CD4-positive, alpha-beta T cell treated with Interleukin-15 for 4 hours (primary cell): Measurements from ENCODE around the gene ACACA.

Source experiments
- DNase-seq: peaks from one replicate; pipeline ENCODE4 v3.0.0-alpha.2; 2020; ENCODE audit warnings: low spot score

The ACACA gene

DNA sequence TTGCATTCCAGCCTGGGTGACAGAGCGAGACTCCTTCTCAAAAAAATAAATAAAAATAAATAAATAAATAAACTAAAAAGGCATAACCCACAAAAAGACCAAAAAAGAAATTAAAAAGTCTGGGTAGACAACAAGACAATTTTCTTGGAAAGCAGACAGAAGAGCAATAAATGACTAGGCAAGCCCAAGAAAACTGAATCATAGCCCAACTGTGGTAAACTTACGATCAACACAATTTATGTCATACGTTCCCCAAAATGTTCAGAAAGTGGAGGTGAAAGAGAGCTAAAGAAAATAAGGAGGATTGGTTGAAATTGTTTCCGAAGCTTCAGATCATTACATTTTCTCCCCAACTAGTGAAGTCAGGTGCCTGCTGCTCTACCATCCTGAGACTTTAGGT is 62.1 kb downstream of the ACACA start:
- DNase-seq: no peak

DNA sequence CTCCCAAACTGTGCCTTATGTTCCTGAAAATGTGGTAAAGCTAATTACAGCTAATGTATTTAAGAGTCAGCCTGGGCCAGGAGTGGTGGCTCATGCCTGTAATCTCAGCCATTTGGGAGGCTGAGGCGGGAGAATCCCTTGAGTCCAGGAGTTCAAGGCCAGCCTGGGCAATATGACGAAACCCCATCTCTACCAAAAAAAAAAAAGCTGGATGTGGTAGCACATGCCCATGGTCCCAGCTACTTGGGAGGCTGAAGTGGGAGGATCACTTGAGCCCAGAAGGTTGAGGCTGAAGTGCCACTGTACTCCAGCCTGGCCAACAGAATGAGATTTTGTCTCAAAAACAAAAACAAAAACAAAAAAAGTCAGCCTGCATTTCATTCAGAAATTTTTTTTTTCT is 64.0 kb downstream of the ACACA start:
- DNase-seq: no peak

DNA sequence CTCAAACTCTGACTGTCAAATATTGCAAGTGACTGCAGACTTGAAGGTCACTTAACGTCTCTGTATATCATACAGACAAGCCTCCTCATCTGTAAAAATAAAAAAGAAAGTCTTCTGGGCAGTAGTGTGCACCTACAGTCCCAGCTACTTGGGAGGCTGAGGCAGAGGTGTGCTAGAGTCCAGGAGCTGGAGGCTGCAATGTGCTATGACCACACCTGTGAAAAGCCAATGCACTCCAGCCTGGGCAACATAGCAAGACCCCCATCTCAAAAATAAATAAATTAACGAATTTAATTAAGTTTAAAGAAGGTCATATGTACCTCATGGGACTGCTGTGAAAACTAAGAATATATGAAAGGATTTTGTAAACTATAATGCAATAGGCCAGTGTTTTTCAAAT is 65.8 kb downstream of the ACACA start:
- no peak for DNase-seq

DNA sequence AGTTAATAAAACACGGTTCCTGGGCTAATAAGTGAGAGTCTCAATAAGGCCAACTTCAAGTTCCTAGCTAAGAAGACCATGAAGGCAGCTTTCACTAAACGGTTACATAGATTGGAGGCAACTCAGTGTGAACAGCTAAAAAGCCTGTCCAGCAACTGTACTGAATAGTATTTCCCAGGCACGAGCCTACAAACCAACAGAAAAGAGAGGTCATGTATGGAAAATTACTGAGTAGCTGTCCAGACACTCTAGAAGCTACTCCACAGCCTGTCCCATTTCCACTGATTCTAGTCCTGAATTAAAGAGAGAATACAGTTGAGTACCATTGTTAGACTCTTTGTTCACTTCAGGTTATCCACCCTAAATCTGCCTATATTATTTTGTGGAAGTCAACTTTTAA is 67.3 kb downstream of the ACACA start:
- no peak for DNase-seq

DNA sequence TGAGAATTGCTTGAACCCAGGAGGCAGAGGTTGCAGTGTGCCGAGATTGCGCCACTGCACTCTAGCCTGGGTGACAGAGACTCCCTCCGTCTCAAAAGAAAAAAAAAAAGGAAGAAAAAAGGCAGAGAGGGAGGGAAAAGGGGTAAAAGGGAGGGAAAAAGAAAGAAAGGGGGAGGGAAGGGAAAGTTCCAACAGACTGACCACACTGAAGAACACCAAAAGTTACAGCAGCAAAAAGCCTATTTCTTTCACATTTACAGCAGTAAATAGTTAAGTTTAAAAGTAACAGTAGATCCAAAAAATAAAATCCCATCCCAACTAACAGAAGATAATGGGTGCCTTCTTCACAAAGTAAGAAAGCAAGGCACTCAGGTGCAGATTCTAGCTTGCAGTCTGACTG is 67.8 kb downstream of the ACACA start:
- DNase-seq: no peak

DNA sequence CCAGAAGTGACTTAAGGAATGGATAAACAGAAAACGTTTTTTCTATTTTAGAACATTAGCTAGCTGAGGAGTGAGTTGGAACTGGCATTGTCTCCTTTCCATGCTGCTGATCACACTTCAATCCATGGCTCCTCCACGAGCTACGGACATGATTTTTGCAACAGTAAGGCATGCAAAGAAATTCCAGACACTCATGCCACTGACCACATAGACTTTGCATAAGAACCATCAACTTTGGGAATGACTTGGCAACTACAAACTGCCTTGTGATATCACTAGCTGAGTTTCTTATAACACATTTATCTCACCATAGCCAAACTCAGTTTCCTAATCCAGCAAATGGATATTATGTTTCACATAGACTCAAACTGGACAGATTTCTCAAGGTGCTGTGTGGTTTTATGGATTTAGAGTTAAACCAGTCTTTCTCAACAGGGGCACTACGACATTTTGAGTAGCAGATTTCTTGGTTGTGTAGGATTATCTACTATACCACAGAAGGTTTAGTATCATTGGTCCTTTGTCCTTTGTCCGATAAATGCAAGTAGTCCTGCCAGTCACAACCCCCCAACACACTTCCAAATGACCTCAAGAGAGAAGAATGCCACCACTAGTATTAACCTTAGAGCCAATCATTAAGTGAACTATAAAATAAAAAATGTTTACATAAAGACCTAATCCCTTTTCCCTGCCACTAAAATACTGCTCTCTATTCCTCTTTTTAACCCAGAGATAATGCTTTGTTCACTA is 79.1 kb downstream of the ACACA start:
- DNase-seq: no peak

DNA sequence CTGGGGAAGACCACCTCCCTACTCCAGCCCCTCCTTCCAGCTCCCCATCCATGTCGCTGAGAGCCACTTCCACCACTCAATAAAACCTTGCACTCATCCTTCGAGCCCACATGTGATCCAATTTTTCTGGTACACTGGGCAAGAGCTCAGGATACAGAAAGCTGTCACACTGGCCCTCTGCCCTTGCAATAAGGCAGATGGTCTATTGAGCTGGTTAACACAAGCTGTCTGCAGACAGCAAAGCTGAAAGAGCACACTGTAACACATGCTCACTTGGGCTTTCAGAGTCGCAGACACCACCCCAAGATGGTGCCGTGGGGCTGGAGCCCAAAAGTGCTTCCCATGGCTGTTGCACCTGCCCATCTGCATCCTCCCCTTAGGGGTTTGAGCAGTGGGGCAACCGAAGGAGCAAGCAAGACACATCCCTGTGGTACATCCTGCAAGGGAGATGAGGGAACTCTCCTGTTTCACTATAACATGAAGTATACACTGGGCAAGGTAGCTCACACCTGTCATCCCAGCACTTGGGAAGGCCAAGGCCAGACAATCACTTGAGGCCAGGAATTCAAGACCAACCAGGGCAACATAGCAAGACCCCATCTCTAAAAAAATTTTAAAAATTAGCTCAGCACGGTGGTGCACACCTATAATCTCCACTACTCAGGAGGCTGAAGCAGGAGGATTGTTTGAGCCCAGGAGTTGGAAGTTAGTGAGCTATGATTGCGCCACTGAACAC is 83.6 kb downstream of the ACACA start:
- DNase-seq: no peak

DNA sequence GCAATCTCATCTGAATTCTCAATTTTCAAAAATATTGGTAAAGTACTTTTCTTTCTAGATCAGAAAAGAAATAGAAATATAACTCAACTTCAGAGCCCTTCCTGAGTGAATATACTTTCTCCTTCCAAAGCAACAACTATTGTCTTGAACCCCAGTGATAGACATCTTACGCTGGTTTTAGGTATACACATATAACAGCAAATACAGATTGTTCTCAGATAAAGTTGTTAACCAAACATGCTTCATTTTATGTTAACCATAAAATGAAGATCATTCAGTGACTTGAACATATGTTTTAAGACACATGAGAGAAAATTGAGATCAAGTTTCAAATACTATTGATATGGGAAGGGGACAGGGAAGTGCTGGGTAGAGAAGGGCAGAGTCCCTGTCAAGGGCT is 84.5 kb downstream of the ACACA start:
- no peak for DNase-seq

DNA sequence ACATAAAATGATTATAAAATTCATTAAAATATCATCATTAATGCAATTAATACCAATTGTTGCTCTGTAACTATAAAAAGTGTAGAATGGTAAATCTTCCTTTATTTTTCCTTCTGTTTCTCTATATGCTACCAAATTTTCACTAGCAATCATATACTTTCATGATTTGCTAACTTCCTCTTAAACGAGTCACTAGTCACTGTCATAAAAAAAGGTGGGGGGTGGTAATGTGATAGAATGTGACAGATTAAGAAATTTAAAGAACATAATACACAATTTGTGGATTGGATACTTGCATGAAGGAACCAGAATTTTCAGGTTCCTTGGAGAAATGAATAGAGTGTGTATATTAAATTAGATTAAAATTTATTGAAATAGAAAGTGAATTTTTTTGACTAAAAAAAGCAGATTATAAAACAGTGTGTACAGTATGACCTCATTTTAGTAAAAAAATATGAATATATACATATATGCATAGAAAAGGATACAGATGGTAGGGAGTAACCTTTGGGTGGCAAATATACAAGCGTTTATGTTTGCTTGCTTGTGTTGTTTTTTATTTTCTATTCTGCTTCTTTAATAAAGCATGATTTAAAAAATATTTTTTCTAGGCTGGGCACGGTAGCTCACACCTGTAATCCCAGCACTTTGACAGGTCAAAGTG is 87.6 kb downstream of the ACACA start:
- DNase-seq: no peak

DNA sequence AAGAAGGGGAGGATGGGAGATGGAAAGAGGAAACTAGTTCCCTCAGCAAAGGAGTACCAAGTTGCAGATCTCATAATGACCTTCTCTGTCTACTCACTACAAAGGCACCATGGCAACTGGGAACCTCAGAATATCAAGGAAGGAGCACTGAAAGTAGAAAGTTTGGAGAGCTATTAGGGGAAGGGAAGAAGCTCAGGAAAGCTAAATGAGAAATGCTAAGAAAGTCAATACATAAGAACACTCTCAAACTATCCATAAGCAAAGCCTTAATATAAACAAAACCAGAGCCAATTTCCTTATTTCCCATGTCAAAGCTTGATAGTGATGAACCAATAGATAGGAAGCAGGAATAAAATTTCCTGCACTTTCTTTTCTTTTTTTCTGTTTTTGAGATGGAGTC is 88.8 kb downstream of the ACACA start:
- no peak for DNase-seq

DNA sequence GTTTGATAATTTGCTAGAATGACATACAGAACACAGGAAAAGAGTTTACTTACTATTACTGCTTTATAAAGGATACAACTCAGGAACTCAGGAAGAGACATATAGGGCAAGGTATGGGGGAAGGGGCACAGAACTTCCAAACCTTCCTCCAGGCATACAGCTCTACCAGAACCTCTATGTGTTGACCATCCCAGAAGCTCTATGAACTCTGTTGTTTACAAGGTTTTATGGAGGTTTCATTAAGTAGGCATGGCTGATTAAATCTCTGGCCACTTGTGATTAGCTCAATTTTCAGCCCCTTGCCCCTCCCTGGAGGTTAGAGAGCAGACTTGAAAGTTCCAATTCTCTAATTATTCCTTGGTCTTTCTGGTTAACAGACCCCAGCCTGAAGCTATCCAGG is 91.0 kb downstream of the ACACA start:
- DNase-seq: no peak

DNA sequence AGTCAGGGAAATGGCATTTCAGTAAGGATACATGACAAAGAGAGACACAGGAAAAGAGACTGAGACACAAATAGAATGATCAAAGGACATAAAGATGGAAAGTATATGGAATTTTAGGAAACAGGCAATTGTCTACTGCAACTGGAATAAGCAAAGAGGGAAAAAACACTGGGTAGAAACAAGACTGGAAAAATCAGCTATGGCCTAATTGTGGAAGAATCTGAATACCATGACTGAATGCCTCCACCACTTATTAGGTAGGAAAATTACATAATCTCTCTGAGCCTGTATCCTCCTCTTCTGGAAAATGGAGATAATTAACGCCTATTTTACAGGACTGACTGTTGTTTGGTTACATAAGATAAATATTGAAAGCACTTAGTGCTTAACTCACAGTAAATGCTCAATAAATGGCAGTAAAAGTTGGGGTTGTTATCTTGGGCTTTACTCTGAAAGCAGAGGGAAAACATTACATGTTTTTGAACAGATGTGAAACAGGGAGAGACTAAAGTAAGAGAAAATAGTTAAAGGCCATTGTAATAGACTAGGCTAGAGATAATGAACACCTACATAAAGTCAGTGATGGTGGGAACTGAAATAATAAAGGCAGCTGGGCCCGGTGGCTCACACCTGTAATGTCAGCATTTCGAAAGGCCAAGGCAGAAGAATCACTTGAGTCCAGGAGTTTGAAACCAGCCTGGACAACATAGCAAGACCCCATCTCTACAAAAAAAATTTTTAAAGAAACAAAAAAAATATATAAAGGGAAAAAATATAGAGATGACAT is 94.3 kb downstream of the ACACA start:
- DNase-seq: no peak

DNA sequence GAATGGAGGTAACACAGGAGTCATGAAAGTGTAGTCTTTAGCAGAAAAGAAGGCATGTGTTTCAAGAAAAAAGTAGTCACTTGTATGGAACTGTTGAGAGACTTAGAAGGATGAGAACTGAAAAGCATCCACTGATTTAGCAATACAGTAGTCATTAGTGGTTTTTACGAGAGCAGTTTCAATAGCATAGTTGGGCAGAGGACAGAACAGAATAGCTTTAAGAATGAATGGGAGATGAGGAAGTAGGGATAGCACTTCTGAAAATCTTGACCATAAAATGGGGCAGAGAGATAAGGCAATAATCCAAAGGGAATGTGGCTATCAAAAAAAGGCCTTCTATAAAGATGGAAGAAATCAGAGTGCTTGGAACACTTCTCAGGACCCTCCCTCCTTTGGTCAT is 95.7 kb downstream of the ACACA start:
- DNase-seq: no peak

DNA sequence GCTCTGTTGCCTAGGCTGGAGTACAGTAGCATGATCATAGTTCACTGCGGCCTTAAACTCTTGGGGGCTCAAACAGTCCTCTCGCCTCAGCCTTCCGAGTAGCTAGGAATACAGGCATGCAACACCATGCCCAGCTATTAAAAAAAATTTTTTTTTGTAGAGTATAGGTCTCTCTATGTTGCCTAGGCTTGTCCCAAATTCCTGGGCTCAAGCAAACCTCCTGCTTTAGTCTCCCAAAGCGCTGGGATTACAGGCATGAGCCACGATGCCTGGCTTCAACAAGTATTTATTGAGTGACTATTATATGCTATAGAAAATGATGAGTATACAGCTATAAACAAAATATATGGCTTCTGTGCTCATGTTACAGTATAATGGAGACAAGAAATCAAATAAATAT is 97.6 kb downstream of the ACACA start:
- DNase-seq: no peak

DNA sequence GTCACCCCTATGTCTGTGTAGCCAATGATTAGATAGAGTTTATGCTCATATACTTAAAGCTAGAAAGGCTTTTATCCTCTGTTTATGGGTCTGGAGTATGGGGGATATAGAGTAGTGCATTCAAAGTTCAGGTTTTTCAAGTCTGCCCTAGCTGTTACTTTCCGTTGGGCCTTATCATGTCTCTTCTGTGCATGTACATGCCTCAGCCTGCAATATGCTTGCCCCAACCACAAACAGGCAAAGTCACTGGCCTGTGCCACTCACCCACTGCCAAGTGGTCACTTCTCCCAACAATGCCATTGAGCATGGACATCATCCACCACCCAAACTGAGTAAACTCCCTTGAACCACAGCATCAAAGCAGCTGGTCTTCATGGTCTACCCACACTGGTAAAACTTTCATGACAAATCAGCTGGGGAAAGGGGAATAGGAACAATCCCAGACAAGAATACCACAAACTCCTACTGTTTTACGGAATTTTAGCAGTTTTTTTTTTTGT is 101.2 kb downstream of the ACACA start:
- no peak for DNase-seq

DNA sequence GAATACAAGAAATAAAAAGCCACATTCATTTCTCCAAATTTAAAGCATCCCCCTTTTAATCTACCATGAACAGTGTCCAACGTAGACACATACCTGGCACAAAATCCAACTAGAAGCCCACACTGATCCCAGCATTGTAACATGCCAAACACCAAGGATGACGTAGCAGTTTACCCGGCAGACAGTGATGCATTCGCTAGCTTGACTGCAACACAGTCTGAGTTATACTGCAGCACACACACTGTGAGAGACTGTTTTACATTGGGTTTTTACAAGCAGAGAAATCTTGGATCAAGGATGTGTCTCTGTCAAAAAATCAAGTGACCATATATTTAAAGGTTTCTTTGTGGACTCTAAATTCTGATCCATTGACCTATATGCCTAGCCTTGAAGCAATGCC is 105.3 kb downstream of the ACACA start:
- no peak for DNase-seq

DNA sequence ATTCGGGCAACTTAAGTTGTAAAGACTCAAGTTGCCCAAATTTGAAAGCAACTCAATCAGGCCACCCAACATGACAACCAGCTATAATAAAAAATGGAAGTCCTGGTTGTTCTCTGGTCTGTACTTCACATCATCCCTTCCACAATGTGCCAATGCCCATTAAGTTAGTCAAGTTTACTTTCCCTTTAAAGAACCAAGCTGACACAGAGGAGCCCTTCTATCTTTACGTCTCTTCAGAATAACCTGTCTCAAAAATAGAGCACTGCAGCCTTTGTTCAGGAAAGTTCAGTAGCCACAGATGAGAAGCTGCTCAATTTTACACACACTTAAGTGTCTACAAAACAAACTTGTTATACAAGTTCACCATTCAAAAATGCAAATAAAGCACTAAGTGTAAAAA is 106.0 kb downstream of the ACACA start:
- no peak for DNase-seq

DNA sequence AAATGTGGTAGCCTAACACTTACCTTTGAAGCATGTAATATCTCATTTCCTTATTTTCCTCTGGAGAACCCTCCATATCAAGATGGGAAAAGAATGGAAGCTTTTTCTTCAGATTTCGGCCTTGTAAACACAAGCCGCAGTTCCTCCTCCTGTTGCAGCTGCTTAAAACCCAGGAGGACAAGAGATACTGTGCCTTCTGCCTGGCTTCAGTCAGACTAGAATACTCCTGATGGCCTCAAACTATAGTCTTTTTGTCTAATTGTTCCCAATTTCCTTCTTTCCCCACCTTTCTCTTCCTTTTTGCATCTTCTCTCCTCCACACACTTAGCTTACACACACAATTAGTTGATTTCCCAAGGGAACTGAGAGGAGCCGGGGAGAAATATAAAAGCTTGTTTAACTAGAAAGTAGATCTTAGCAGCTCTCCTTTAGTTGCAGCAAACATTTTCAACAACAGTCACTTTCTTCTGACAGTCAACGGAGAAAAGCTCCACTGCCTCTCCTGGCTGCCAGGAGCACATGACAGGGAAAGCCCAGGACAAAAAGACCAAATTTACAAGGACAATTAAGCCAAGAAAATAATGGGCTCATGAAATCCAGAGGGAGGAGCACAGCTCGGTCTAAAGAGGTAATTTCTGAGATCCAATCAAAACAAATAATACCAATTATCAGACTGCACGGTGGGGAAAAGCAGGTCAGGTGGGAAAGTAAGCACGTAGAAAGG is 107.2 kb downstream of the ACACA start:
- DNase-seq: no peak

DNA sequence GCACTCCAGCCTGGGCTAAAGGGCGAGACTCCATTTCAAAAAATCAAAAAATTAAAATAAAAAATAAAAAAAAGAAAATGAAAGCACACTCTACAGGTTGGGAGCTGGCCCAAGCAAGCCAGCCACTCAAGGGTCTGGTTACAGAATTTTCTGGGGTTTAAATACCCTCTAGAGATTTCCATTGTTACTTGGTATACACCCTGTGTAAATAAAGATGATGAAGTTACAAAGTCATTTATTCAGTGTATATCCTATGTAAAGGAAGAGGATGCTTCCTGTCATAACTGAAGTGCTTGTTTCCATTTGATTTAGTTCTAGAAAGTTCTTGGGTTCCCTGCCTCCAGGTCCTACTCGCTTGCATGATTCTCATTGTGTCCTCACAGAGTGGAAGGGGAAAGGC is 110.7 kb downstream of the ACACA start:
- DNase-seq: no peak

DNA sequence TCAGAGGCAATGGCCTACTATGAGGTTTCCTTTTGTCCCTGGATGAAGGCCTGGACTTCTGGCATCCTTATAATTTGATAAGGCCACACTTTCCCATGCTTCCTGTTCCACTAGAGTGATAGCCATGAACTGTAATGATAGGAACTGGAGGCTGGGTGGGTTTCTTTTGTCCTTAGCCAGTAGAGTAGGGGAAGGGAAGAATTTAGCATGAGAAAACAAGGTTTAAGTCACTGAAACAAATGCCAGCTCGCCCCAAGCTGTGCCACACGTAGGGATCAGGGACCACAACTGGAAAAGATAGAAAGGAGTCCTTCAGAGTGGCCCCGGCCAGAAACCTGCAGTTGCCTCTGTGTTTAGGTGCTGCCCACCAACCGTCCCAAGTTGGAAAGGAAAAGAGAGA is 111.7 kb downstream of the ACACA start:
- DNase-seq: no peak

DNA sequence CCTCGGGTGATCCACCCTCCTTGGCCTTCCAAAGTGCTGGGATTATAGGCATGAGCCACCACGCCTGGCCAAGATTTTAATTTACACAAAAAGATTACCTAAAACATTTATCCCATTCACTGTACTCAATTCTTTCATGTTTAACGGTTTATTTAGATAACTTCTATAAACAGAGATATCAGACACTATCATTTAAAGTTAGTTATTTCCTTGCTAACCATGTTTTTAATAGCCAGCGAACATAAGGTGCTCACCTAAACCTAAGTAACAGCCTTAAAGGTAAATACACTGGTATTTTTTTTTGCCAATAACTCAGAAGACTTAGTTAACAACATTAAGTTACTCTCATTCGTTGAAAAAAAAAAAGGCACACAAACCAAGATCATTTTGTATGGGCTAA is 112.9 kb downstream of the ACACA start:
- no peak for DNase-seq
